Stimulated activated CD8-positive, alpha-beta memory T cell treated with anti-CD3 and anti-CD28 coated beads, Interleukin-4, amount 100 ng/mL, for 48 hours (primary cell): ENCODE results near the gene FFAR3.
"Not testable (repeated sequence)": the region's sequence is repeated elsewhere in the genome, so short reads cannot be mapped to it uniquely, and the experiment has no call there.

Source experiments
- DNase-seq: peaks from one replicate; pipeline ENCODE4 v3.0.0-alpha.2; 2020

Gene FFAR3

DNA sequence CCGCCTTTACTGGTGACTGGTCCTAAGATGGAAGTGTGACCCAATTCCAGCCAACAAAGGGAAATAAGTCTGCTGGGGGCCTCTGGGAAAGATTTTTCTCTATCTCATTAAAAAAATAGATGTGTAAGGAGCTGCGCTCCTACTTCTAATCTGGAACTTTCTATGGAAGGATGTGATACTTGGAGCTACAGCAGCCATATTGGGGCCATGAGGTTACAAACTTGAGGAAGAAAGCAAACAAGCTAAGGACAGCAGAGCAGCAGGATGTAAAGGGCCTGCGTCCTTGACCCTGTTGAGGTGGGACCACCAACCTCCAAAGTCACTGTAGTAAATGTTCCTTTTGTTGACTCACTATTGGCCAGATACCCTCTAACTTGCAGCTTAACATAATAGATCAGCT lies 20.1 kb downstream of the FFAR3 start:
- no peak for DNase-seq

DNA sequence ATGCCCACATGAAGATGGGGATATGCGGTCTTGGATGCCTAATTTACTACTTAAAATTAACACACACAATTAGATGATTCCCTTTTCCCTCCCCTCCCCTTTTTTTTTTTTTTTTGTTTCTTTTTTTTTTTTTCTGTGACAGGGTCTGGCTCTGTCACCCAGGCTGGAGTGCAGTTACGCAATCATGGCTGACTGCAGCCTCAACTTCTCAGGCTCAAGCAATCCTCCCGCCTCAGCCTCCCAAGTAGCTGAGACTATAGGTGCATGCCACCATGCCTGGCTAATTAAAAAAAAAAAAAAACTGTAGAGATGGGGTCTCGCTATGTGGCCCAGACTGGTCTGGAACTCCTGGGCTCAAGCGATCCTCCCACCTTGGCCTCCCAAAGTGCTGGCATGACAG lies 21.3 kb downstream of the FFAR3 start:
- not testable (repeated sequence) for DNase-seq

DNA sequence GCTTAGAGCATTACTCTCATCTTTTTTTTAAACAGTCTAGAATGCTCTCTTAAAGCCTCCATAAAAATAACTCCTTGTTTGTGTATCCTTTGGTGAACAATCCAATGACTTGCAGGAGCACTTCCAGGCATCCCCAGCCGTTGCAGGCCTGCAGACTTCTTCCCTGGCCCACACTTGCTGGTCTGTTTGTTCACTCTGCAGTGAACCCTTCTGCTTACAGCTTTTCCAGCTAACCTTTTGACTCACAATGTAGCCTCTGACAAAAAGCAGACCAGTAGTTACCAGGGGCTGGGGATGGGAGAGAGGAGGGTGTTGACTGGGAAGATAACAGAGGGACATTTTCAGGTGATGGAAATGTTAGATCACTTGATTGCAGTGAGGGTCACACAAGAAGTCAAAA lies 21.7 kb downstream of the FFAR3 start:
- no peak for DNase-seq

DNA sequence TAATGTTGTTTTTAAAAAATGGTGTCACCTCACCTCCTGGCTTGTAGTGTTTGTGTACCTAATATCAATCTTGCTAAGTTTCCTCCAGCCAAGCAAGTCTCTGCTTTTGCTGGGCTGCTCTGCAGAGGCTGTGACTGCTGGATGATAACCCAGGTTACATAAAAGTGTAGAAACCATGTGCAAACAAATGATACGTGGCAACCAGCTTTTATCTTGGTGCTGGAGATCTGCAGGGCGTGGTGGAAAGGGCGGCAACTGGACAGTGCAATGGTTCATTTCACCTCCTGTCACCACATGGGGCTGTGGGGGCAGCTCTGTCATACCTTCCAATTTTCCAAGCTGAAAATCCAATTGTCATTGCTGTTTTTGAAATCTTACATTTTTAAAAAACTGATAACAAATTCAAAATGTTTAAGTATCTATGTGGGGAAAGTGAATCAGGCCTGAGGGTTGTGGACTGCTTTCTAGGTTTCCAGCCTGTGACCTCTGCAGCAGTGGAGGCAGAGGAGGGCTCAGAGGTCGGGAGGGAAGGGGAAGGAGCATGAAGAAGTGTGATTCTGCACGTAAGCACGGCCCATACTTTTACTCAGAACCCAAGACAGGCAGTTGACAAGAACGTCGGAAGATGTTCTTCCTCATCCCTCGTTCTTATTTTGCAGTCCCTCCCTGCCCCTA lies 22.3 kb downstream of the FFAR3 start:
- no peak for DNase-seq

DNA sequence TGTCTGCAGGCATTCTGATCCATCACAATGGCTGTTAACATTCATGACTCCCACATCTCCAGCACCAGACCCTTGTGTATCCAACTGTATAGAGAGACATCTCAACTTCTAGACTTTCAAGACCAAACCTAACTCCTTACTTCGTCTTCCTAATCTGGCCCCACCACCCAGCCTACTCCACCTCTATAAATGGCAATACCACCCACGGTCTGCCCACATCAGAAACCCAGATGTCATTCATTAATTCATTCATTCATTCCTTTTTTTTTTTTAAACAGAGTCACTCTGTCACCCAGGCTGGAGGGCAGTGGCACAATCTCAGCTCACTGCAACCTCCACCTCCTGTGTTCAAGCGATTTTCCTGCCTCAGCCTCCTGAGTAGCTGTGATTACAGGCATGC lies 23.1 kb downstream of the FFAR3 start:
- no peak for DNase-seq

DNA sequence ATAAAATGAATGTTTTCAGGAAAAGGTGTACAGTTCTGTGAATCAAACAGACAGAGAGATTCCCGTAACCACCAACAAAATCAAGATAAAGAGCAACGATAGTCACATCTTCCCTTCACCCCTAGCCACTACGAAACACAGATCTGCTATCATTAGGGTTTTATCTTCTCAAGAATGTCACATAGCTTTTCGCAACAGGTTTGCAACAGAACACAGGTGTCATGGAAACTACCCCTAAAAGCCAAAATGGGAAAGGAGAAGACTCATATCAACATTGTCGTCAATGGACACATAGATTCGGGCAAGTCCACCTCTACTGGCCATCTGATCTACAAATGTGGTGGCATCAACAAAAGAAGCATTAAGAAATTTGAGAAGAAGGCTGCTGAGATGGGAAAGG lies 23.7 kb downstream of the FFAR3 start:
- DNase-seq: no peak

DNA sequence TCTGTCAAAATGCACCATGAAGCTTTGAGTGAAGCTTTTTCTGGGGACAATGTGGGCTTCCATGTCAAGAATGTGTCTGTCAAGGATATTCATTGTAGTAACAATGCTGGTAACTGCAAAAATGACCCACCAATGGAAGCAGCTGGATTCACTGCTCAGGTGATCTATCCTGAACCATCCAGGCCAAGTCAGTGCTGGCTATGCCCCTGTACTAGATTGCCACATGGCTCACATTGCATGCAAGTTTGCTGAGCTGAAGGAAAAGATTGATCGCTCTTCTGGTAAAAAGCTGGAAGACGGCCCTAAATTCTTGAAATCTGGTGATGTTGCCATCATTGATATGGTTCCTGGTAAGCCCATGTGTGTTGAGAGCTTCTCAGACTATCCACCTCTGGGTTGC lies 25.3 kb downstream of the FFAR3 start:
- DNase-seq: no peak

DNA sequence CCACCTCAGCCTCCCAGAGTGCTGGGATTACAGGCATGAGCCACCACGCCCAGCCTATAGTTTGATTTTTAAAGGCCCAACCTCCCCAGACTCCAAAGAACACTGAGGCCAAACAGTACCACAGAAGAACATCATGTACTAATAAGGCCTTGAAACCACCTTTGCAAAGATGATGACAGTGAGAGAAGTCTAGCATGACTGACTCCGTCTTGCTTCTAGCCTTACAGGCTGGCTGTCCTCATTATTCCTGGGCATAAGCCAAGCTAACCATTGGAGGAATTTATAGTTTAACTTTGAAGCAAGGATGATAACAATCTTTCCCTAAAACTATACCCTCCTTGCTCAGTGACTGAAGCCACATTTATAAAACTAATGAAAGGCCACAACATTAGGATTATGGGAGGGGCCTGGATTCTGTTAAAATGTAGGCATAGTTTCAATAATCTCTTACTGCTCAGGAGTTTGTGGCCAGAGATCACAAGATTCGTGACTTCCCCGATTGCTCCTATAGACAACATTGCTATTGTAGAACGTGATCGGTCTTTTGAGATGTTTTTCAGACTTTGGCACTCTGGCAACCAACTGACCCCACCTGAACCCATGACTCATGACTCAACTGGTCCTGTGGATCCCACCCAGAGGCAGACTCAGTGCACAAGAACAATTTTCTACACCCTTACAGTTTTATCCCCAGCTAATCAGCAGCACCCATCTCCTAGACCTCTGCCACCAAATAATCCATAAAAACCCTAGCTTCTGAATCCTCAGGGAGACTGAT lies 30.2 kb downstream of the FFAR3 start:
- no peak for DNase-seq

DNA sequence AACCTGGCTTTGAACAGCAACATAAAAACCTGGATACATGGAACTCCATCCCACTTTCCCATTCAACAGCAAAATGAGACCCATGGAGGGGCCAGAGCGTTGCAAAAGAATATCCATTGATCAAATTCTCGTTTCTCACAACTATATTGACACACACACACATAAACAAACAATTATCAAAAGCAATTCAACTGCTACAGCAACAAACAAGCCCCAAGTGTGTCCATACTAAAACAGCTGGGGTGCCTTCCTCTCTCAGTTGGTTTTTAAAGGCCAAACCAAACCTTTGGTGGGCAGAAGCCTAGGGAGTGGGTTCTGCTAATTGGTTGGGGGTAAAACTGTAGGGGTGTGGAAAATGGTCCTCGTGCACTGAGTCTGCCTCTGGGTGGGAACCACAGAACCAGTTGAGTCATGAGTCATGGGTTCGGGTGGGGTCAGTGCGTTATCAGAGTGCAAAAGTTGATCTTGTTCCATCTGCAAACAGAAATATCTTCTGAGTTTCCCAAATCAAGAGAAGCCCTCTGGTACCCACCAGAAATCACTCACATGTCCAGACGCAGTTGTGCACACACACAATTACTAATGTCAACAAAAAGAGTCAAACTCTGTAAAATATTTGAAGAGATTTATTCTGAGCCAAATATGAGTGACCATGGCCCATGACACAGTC lies 31.1 kb downstream of the FFAR3 start:
- DNase-seq: no peak

DNA sequence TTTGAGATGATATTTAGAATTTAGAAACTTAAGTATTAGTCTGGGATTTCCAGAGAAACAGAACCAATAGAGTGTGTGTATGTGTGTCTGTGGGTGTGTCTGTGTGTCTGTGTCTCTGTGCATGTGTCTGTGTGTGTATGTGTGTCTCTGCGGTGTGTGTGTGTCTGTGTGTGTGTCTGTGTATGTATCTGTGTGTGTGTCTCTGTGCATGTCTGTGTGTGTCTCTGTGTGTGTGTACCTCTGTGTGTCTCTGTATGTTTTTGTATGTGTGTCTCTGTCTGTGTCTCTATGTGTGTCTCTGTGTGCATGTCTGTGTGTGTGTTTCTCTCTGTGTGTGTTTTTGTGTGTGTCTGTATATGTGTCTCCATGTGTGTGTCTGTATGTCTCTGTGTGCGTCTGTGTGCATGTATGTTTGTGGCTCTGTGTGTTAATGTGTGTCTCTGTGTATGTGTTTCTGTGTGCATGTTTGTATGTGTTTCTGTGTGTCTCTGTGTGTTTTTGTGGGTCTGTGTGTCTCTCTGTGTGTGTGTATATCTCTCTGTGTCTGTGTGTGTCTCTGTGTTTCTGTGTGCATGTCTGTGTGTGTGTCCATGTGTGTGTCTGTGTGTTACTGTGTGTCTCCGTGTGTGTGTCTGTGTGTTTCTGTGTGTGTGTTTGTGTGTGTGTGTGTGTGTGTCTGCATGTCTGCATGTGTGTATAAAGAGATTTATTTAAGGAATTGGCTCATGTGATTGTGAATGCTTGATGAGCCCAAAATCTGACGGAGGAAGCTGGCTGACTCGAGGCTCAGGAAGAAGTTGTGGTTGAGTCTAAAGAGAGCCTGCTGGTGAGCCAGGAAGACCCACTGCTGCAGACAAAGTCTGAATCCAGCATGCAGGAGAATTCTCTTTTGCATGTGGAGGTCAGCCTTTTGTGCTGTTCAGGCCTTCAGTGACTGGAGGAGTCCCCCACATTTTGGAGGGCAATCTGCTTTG lies 34.8 kb downstream of the FFAR3 start:
- no peak for DNase-seq

DNA sequence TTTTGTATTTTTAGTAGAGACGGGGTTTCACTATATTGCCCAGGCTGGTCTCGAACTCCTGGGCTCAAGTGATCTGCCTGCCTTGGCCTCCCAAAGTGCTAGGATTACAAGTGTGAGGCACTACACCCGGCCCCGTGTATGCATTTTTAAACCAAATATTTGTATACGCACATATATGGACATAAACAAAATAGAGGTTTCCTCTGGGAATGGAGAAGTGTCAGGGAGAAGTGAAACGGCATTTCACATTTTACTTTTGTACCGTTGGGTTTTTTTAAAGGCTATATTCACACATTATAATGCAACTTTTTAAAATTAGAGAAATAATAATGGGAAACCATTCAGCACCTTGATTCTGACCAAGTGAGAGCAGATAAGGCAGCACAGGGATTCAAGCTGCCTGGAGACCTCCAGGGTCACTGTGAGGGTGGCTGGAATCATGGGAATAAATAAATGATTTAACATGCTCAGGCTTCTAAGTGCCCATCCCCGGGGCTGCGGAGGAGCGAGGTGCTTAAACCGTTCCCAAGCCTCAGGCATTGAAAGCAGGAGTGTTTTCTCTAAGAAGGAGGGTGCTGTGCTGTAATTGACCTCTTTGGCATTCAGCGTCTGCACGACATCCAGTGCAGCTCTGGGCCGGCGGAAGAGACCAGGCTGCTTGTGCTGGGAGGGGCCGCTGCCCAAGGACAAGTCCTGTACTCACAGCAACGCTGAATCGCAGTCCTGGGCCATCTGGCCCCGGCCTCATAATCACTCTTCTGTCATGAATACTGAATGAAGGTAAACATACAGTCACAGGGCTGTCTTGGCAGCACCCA lies 37.3 kb downstream of the FFAR3 start:
- DNase-seq: no peak

DNA sequence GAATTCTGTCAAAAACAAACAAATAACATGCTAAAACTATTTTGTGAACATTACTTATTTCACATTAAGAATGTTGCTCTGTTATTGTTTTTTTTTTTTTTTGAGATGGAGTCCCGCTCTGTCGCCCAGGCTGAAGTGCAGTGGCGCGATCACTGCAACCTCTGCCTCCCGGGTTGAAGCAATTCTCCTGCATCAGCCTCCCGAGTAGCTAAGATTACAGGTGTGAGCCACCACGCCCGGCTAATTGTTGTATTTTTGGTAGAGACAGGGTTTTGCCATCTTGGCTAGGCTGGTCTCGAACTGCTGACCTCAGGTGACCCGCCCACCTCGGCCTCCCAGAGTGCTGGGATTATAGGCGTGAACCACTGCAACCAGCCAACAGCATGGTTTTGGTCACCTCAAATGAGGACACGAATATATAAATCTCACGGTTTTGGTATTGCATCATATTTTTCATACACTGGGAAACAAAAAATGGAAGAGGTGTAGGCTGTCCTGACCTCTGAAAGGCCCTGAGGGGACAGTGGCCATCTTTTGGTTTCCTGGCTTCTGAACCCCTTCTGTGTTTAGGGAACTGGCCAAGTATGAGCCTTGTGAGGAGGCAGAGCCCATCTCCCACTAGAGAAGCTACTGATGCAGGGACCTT lies 38.1 kb downstream of the FFAR3 start:
- no peak for DNase-seq

DNA sequence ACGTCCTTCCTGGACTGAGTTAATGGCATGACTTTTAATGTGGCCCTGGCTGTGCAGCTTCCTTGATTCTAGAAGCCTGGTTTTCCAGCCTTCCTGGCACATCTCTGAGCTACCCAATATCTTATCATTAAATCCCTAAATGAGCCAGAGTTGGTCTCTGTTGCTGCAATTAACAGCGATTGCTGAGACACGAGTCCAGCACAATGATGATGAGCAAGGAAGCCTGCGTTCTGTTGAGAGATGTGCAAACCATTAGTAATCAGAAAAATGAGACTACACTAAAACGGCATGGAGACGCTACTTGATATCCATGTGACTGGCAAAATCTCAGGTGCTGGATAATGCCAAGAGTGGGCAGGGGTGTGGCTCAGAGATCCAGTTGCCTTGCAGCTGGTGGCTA lies 38.8 kb downstream of the FFAR3 start:
- no peak for DNase-seq

DNA sequence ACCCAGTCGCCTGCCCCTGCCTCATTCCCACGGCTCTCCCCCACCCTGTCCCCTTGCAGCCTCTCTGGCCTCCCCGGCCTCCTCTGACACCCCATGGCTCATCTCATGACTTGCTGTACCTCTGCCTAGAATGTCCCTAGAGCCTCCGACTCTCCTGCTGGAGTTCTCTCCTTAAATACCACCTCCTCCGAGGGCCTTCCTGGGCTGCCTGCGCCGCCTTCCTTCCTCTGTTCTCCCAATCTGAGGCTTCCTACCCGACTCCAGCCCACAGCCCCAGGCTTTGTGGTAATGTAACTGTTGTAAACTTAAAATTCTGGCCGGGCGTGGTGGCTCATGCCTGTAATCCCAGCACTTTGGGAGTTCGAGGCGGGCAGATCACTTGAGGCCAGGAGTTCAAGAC lies 40.3 kb downstream of the FFAR3 start:
- DNase-seq: no peak

DNA sequence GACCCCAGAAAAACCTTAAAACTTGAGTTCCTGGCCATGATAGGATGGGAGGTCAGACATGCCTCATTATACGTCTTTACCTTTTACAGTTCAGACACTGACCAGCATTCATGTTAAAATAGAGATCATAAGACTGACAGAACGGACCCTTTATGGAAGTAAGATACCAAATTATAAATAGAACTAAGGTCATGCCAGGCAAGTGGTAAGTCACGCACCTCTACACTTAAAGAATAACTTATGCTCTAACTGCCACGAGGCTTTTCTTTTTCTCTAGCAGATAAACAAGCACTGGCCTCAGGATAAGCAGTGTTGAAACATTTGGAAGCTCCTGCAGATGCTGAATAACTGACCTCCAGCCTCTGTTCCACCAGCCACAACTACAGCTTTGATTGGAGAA lies 41.0 kb downstream of the FFAR3 start:
- DNase-seq: no peak

DNA sequence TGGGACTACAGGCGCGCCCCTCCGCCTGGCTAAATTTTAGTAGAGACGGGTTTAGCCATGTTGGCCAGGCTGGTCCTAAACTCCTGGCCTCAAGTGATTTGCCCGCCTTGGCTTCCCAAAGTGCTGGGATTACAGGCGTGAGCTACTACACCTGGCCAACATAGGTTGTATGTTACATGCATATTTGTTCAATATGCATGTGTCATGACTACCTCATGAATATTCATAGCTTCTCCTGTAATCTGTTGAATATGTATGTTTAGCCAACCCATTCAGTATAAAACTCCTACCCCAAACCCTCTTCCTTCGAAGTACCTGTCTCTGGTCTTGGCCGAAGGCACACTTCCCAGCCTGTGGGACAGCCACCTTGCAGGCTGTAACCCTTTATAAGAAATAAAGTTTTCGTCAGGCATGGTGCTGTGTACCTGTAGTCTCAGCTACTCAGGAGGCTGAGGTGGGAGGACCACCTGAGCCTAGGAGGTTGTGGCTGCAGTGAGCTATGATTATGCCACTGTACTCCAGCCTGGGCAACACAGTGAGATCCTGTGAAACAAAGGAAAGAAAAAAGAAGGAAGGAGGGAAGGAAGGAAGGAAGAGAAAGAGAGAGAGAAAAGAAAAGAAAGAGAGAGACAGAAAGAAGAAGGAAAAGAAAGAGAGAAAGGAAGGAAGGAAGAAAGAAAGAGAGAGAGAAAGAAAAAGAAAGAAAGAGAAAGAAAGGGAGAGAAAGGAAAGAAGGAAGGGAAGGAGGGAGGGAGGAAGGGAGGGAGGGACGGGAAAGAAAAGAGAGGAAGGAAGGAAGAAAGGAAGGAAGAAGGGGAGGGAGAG lies 41.9 kb downstream of the FFAR3 start:
- no peak for DNase-seq

DNA sequence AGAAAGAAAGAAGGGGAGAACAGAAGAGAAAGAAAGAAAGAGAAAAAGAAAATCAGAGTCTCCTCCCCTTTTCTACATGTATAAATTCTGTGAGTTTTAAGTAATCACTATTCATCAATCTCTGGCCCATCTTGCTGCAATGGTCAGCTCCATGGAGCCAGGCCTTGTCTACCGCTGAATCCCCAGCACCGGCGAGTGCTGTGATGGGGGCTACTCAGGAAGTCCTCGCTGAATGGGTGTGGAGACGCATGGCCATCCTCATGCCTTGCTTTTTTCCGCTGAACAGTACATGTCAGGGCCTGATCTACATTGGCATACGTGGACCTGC lies 42.5 kb downstream of the FFAR3 start:
- no peak for DNase-seq

DNA sequence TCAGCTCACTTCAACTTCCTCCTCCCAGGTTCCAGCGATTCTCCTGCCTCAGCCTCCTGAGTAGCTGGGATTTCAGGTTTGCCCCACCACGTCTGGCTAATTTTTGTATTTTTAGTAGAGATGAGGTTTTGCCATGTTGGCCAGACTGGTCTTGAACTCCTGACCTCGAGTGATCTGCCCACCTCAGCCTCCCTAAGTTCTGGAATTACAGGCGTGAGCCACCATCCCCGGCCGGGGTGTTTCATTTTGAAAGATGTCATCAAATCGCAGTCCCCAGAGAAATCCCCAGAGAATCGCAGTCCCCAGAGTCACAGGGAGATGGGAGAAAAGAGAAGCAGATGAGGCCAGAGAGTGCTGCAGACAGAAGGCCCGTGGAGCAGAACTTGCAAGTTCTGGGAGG lies 43.2 kb downstream of the FFAR3 start:
- not testable (repeated sequence) for DNase-seq

DNA sequence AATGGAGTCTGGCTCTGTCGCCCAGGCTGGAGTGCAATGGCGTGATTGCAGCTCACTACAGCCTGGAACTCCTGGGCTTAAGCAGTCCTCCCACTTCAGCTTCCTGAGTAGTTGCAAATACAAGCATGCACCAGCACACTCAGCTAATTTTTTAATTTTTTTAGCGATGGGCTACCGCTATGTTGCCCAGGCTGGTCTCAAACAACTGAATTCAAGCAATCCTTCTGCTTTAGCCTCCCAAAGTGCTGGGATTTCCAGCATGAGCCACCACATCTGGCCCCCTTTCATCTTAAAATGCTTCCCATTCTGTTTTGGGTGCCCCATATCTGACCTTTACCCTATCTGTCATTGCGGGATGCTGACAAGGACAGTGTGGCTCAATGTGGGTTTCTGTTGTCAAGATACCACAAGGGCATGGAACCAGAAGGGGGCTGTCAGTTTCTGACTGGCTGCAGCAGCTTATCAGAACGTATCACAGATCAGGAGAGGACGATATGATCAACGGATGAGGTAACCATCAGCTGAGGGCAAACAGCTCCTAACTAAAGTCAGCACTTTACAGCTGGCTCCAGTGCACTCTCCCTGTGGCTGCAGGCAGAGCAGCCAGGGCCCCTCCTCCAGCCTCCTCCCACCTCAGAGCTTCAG lies 45.0 kb downstream of the FFAR3 start:
- DNase-seq: peak; percentile 52
